GM18505 (cell line): ENCODE data around the gene UBB.

Experiments used
- ATAC-seq: cut with Tn5 transposase; IDR thresholded peaks from one replicate; pipeline ENCODE4 v1.9.1; 2021; ENCODE audit not compliant: unreplicated experiment
- POLR2A ChIP-seq: IDR thresholded peaks from 4 replicates; pipeline ENCODE4 v1.6.1; 2011; ENCODE audit warnings: borderline replicate concordance; ENCODE audit not compliant: insufficient read depth, insufficient read length; ENCODE audit errors: extremely low read depth

The UBB gene

GRCh38 chr17:16353317-16354174 is 27.3 kb upstream of the UBB start, which contains the start of gene CENPV:
TSS of gene CENPV (minus strand) at chr17:16353469. CDS start at chr17:16353436, 33 bp downstream.
- ATAC-seq: peak; percentile 72

GRCh38 chr17:16354585-16354984 is 26.3 kb upstream of the UBB start:
- TF ChIP-seq POLR2A: no peak
- ATAC-seq: no peak

More at GRCh38 chr17:16353317-16354174, 27.3 kb upstream of the UBB start, which contains the start of gene CENPV:
- TF ChIP-seq POLR2A: peak; percentile 72

GRCh38 chr17:16358394-16358793 is 22.5 kb upstream of the UBB start:
- TF ChIP-seq POLR2A: no peak
- ATAC-seq: no peak

- ATAC-seq: no peak
- no peak for TF ChIP-seq POLR2A
Observed at GRCh38 chr17:16361874-16362273, 19.0 kb upstream of the UBB start.

GRCh38 chr17:16363749-16364536 is 16.9 kb upstream of the UBB start:
- no peak for ATAC-seq
- TF ChIP-seq POLR2A: no peak

- no peak for ATAC-seq
- no peak for TF ChIP-seq POLR2A
Observed at GRCh38 chr17:16364625-16365024, 16.3 kb upstream of the UBB start.

- ATAC-seq: no peak
- TF ChIP-seq POLR2A: no peak
Observed at GRCh38 chr17:16371742-16372141, 9.1 kb upstream of the UBB start.

GRCh38 chr17:16374146-16374938 is 6.5 kb upstream of the UBB start:
- TF ChIP-seq POLR2A: no peak
- no peak for ATAC-seq

- no peak for ATAC-seq
- no peak for TF ChIP-seq POLR2A
Observed at GRCh38 chr17:16377941-16378341, 3.0 kb upstream of the UBB start.

GRCh38 chr17:16378636-16379282 is 2.1 kb upstream of the UBB start:
- no peak for ATAC-seq

GRCh38 chr17:16379654-16380053 is 1.2 kb upstream of the UBB start:
- TF ChIP-seq POLR2A: no peak
- ATAC-seq: no peak

More at GRCh38 chr17:16378636-16379282, 2.1 kb upstream of the UBB start:
- TF ChIP-seq POLR2A: no peak

- ATAC-seq: peak; percentile 6
- TF ChIP-seq POLR2A: no peak
Observed at GRCh38 chr17:16381496-16381820, 567 bp downstream of the UBB start.
